ENCODE results near the gene RAPGEF3. TPM values are rescaled to one million over a fixed set of nuclear protein-coding genes. Genes with fewer than 3 reads are reported as not detected.
A peak's percentile ranks its signal among the peaks of the same experiment; 100 is the strongest.

The RAPGEF3 gene
- total RNA-seq, 2 donors from 2014 or later, result 1.1 to 2.7 TPM

- Mint-ChIP-seq H3K36me3 (no peaks in the 10 kb centered on the region), H3K27ac (no peak overlapping the region), H3K9me3 (no peaks in the 10 kb centered on the region)
- ATAC-seq, result no peak
- DNase-seq (ENCODE audit: low spot score in 2 of 2), result no peak
Observed at GRCh38 chr12:47729233-47729632, 29.4 kb downstream of the RAPGEF3 start.

GRCh38 chr12:47725893-47726292, 32.8 kb downstream of the RAPGEF3 start:
- peaks cover 0 to 4% of the 10 kb centered on the region in 2 donors for H3K36me3 Mint-ChIP-seq
- DNase-seq (ENCODE audit: low spot score in 2 of 2), result no peak
- H3K9me3 Mint-ChIP-seq, result no peaks in the 10 kb centered on the region
- peak overlapping the region in 1 of 2 donors; percentile 39 for H3K27ac Mint-ChIP-seq
- ATAC-seq, result peak; percentile 42 to 61

GRCh38 chr12:47725091-47725772, 33.4 kb downstream of the RAPGEF3 start, which contains the start of gene ENDOU:
TSS of gene ENDOU (minus strand) at chr12:47725490. CDS start at chr12:47725413, 77 bp downstream.
- DNase-seq (ENCODE audit: low spot score in 2 of 2) (no peak), ATAC-seq (no peak)
- Mint-ChIP-seq H3K9me3 (no peaks in the 10 kb centered on the region), H3K27ac (peak within 1 kb of the TSS; percentile 8 to 39), H3K36me3 (peaks cover 0 to 4% of the 10 kb centered on the region in 2 donors)

- DNase-seq (ENCODE audit: low spot score in 2 of 2), result no peak
- Mint-ChIP-seq H3K36me3 (peaks cover 0 to 4% of the 10 kb centered on the region in 2 donors), H3K9me3 (no peaks in the 10 kb centered on the region), H3K27ac (peak overlapping the region; percentile 39 to 78)
- peak in 1 of 2 donors; percentile 72 for ATAC-seq
Observed at GRCh38 chr12:47722941-47723631, 35.6 kb downstream of the RAPGEF3 start.

GRCh38 chr12:47722136-47722834, 36.4 kb downstream of the RAPGEF3 start:
- ATAC-seq, result no peak
- DNase-seq (ENCODE audit: low spot score in 2 of 2), result no peak
- H3K9me3 Mint-ChIP-seq, result no peaks in the 10 kb centered on the region
- peak overlapping the region in 1 of 2 donors; percentile 37 for H3K27ac Mint-ChIP-seq
- peaks cover 0 to 4% of the 10 kb centered on the region in 2 donors for H3K36me3 Mint-ChIP-seq

- DNase-seq (ENCODE audit: low spot score in 2 of 2), result no peak
- Mint-ChIP-seq H3K9me3 (no peaks in the 10 kb centered on the region), H3K27ac (peak overlapping the region in 1 of 2 donors; percentile 37), H3K36me3 (peaks cover 0 to 4% of the 10 kb centered on the region in 2 donors)
- peak in 1 of 2 donors; percentile 57 for ATAC-seq
Observed at GRCh38 chr12:47721431-47721973, 37.2 kb downstream of the RAPGEF3 start.

- H3K36me3 Mint-ChIP-seq, result peaks cover 0 to 4% of the 10 kb centered on the region in 2 donors
- ATAC-seq, result no peak
- peak overlapping the region; percentile 77 to 78 for H3K27ac Mint-ChIP-seq
- no peaks in the 10 kb centered on the region for H3K9me3 Mint-ChIP-seq
- DNase-seq (ENCODE audit: low spot score in 2 of 2), result no peak
Observed at GRCh38 chr12:47718531-47718930, 40.1 kb downstream of the RAPGEF3 start.

GRCh38 chr12:47717443-47718193, 41.1 kb downstream of the RAPGEF3 start:
- DNase-seq (ENCODE audit: low spot score in 2 of 2) (peak in 1 of 2 donors; percentile 68), ATAC-seq (peak; percentile 59 to 85)
- H3K36me3 Mint-ChIP-seq, result peaks cover 0 to 4% of the 10 kb centered on the region in 2 donors
- H3K9me3 Mint-ChIP-seq, result no peaks in the 10 kb centered on the region
- peak overlapping the region; percentile 77 to 78 for H3K27ac Mint-ChIP-seq

GRCh38 chr12:47717046-47717442, 41.6 kb downstream of the RAPGEF3 start:
- H3K36me3 Mint-ChIP-seq, result peaks cover 0 to 4% of the 10 kb centered on the region in 2 donors
- no peak for ATAC-seq
- no peaks in the 10 kb centered on the region for H3K9me3 Mint-ChIP-seq
- DNase-seq (ENCODE audit: low spot score in 2 of 2), result no peak
- H3K27ac Mint-ChIP-seq, result peak overlapping the region in 1 of 2 donors; percentile 15

- H3K27ac Mint-ChIP-seq, result no peak overlapping the region
- H3K9me3 Mint-ChIP-seq, result no peaks in the 10 kb centered on the region
- H3K36me3 Mint-ChIP-seq, result no peaks in the 10 kb centered on the region
- ATAC-seq, result no peak
- DNase-seq (ENCODE audit: low spot score in 2 of 2), result no peak
Observed at GRCh38 chr12:47715877-47716548, 42.7 kb downstream of the RAPGEF3 start.

- H3K27ac Mint-ChIP-seq, result no peak overlapping the region
- ATAC-seq (peak; percentile 81 to 87), DNase-seq (ENCODE audit: low spot score in 2 of 2) (peak in 1 of 2 donors; percentile 71)
Observed at GRCh38 chr12:47715393-47715876, 43.2 kb downstream of the RAPGEF3 start.

GRCh38 chr12:47714826-47715386, 43.8 kb downstream of the RAPGEF3 start:
- no peaks in the 10 kb centered on the region for H3K36me3 Mint-ChIP-seq
- ATAC-seq (peak; percentile 8 to 19), DNase-seq (ENCODE audit: low spot score in 2 of 2) (no peak)
- no peaks in the 10 kb centered on the region for H3K9me3 Mint-ChIP-seq
- no peak overlapping the region for H3K27ac Mint-ChIP-seq

More at GRCh38 chr12:47715393-47715876, 43.2 kb downstream of the RAPGEF3 start:
- Mint-ChIP-seq H3K9me3 (no peaks in the 10 kb centered on the region), H3K36me3 (no peaks in the 10 kb centered on the region)

- no peak for DNase-seq (ENCODE audit: low spot score in 2 of 2)
- H3K36me3 Mint-ChIP-seq, result no peaks in the 10 kb centered on the region
- H3K27ac Mint-ChIP-seq, result no peak overlapping the region
- H3K9me3 Mint-ChIP-seq, result no peaks in the 10 kb centered on the region
- no peak for ATAC-seq
Observed at GRCh38 chr12:47712171-47712570, 46.5 kb downstream of the RAPGEF3 start.

- ATAC-seq (no peak), DNase-seq (ENCODE audit: low spot score in 2 of 2) (no peak)
- Mint-ChIP-seq H3K27ac (no peak overlapping the region), H3K36me3 (peaks cover 2 to 3% of the 10 kb centered on the region in 2 donors), H3K9me3 (no peaks in the 10 kb centered on the region)
Observed at GRCh38 chr12:47711448-47711847, 47.2 kb downstream of the RAPGEF3 start.

GRCh38 chr12:47710278-47710677, 48.4 kb downstream of the RAPGEF3 start:
- H3K9me3 Mint-ChIP-seq, result no peaks in the 10 kb centered on the region
- peak overlapping the region in 1 of 2 donors; percentile 35 for H3K27ac Mint-ChIP-seq
- DNase-seq (ENCODE audit: low spot score in 2 of 2) (no peak), ATAC-seq (no peak)
- H3K36me3 Mint-ChIP-seq, result peaks cover 9 to 10% of the 10 kb centered on the region in 2 donors
